ENCODE results near the gene SNTN. TPM values are rescaled to one million over a fixed set of nuclear protein-coding genes. Genes with fewer than 3 reads are reported as not detected.

SNTN gene
- not detected for total RNA-seq

DNA sequence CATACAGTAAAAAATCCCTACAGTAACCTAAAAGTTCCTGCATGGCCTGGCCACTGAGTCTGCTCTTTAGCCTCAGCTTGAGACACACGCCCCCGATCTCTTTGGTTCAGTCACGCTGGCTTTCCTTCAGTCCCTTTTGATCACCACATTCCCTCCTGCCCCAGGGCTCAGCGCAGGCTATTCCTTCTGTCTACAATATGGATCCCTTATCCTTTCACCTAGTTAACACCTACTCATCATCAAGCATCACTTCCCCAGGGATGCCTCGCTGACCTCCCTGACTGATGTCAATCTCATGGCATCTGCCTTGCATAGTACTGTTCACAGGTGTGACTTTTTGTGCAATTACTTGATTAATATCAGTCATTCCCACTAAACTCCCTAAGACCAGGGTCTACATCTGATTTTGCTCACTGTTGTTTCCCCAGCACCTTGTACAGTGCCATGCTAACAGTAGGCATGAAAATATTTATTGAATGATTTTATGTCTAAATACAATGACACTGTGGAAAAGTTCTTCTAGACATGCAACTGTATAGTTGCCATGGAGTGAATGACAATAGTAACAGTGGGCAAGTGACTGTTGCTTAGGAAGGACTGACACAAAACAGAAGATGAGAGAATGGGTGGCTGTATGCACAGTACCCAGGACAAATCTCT is at the start of gene SNTN:
Gene SNTN (plus strand): TSS at position 610 of the 660 bp plus-strand sequence. CDS start 13 bp downstream, at position 623.
- H3K9me3 Mint-ChIP-seq = peaks cover 3% of the 10 kb centered on the region
- POLR2A ChIA-PET = no interaction called here
- ATAC-seq (no peak), DNase-seq (no peak)
- TF ChIP-seq, protein P1, sequence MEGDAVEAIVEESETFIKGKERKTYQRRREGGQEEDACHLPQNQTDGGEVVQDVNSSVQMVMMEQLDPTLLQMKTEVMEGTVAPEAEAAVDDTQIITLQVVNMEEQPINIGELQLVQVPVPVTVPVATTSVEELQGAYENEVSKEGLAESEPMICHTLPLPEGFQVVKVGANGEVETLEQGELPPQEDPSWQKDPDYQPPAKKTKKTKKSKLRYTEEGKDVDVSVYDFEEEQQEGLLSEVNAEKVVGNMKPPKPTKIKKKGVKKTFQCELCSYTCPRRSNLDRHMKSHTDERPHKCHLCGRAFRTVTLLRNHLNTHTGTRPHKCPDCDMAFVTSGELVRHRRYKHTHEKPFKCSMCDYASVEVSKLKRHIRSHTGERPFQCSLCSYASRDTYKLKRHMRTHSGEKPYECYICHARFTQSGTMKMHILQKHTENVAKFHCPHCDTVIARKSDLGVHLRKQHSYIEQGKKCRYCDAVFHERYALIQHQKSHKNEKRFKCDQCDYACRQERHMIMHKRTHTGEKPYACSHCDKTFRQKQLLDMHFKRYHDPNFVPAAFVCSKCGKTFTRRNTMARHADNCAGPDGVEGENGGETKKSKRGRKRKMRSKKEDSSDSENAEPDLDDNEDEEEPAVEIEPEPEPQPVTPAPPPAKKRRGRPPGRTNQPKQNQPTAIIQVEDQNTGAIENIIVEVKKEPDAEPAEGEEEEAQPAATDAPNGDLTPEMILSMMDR (IDR thresholded peaks at IDR 0.05) = no peak
- H3K4me1 Mint-ChIP-seq (ENCODE audit: low read depth) = no peaks in the 10 kb centered on the region
- no peak within 1 kb of the TSS for H3K27ac Mint-ChIP-seq
- intact Hi-C loops (cut with micrococcal nuclease) = no loop called here
- no peaks in the 10 kb centered on the region for H3K36me3 Mint-ChIP-seq (ENCODE audit: low read depth)
- no peaks in the 10 kb centered on the region for H3K27me3 Mint-ChIP-seq
- CTCF ChIA-PET = no interaction called here
- no peak within 1 kb of the TSS for H3K4me3 Mint-ChIP-seq

DNA sequence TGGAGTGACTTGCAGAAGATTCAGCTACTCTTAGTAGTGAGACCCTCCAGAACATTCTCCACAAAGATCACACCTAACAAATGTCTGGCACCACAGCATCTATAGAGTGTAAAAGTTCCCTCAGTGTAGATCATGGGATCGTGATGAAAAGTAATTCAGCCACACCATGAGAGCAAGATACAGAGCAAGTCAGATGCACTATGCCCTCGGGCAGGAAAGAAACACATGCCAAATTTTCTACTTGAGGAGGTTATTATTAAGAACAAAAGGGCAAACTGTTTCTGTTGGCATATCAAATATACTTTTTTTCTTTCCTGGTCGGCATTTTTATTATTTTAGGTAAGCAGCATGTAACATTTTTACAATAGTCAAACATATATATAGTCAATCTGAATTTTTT is 44.8 kb upstream of the SNTN start:
- intact Hi-C loops (cut with micrococcal nuclease) = no loop called here
- no peak overlapping the region for H3K4me3 Mint-ChIP-seq
- H3K4me1 Mint-ChIP-seq (ENCODE audit: low read depth) = no peaks in the 10 kb centered on the region
- ATAC-seq = no peak
- TF ChIP-seq, protein P1 (IDR thresholded peaks at IDR 0.05) = no peak
- no peaks in the 10 kb centered on the region for H3K9me3 Mint-ChIP-seq
- H3K27me3 Mint-ChIP-seq = no peaks in the 10 kb centered on the region
- H3K27ac Mint-ChIP-seq = no peak overlapping the region
- DNase-seq = no peak
- CTCF ChIA-PET = no interaction called here
- POLR2A ChIA-PET = no interaction called here
- no peaks in the 10 kb centered on the region for H3K36me3 Mint-ChIP-seq (ENCODE audit: low read depth)

DNA sequence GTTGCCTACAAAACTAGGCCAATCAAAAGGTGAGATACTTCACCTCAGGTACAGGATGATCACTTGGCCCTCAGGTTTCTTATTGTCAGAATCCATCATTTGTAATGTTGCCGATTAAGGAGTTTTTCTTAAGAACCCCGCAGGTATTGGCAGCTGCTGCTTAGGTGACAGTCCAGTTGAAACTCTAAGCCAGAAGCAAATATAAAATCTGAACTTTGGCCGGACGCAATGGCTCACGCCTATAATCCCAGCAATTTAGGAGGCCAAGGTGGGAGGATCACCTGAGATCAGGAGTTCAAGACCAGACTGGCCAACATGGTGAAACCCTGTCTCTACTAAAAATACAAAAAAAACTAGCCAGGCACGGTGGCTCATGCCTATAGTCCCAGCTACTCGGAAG is 43.1 kb upstream of the SNTN start:
- intact Hi-C loops (cut with micrococcal nuclease) = no loop called here

DNA sequence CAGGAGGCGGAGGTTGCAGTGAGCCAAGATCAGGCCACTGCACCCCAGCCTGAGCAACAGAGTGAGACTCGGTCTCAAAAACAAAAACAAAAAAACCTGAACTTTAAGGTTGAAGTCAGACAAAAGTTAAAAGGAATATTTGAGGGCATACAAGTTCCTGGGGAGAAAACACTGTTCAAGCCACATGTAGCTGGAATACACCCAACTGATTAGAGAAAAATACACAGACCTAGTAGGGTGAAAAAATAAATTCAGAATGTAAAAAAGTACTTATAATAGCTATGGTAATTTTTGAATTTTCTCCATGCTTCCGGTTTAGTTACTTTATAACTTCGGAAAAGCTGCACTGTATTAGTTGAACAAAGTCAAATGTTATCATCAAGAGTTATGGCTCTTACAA is 42.6 kb upstream of the SNTN start:
- ChIA-PET POLR2A (interaction anchor here (0.6 kb wide), 1 partner anchor 33 kb away, joined by 3 read pairs; no protein-coding TSS in a partner anchor), CTCF (no interaction called here)
- Mint-ChIP-seq H3K4me1 (ENCODE audit: low read depth) (no peaks in the 10 kb centered on the region), H3K36me3 (ENCODE audit: low read depth) (no peaks in the 10 kb centered on the region), H3K9me3 (no peaks in the 10 kb centered on the region), H3K4me3 (no peak overlapping the region), H3K27ac (no peak overlapping the region), H3K27me3 (peaks cover 2% of the 10 kb centered on the region)
- ATAC-seq (no peak), DNase-seq (no peak)
- intact Hi-C loops (cut with micrococcal nuclease) = no loop called here
- TF ChIP-seq, protein P1 (IDR thresholded peaks at IDR 0.05) = no peak

More for the DNA sequence above, 43.1 kb upstream of the SNTN start:
- no peak overlapping the region for H3K4me3 Mint-ChIP-seq
- no peaks in the 10 kb centered on the region for H3K36me3 Mint-ChIP-seq (ENCODE audit: low read depth)
- DNase-seq (no peak), ATAC-seq (no peak)
- POLR2A ChIA-PET = no interaction called here
- TF ChIP-seq, protein P1 (IDR thresholded peaks at IDR 0.05) = no peak
- no peaks in the 10 kb centered on the region for H3K9me3 Mint-ChIP-seq
- H3K27ac Mint-ChIP-seq = no peak overlapping the region
- no peaks in the 10 kb centered on the region for H3K4me1 Mint-ChIP-seq (ENCODE audit: low read depth)
- peaks cover 2% of the 10 kb centered on the region for H3K27me3 Mint-ChIP-seq
- CTCF ChIA-PET = no interaction called here

DNA sequence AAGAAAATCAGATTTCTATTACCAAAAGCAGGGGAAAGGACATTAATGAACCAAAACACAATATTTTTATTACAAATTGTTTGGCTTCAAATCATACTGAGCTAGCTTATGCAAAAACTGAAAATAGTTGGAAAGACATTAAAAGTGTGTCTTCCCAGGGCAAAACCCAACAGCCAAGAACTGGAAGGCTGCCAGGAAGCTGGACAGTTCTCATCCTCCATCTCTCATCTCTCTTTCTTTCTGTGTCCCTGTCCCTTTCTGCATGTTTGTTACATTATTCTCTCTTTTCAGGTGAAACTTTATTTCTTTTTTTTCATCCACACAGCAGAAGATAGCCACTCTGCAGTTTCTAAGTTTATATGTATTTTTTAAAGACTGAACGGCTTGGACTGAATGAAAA is 41.1 kb upstream of the SNTN start:
- Mint-ChIP-seq H3K4me1 (ENCODE audit: low read depth) (no peaks in the 10 kb centered on the region), H3K27ac (no peak overlapping the region), H3K9me3 (peaks cover 4% of the 10 kb centered on the region), H3K27me3 (peaks cover 2% of the 10 kb centered on the region), H3K4me3 (no peak overlapping the region), H3K36me3 (ENCODE audit: low read depth) (no peaks in the 10 kb centered on the region)
- DNase-seq (no peak), ATAC-seq (no peak)
- TF ChIP-seq, protein P1 (IDR thresholded peaks at IDR 0.05) = no peak
- intact Hi-C loops (cut with micrococcal nuclease) = no loop called here
- POLR2A ChIA-PET = no interaction called here
- CTCF ChIA-PET = no interaction called here

Measured in activated CD8-positive, alpha-beta T cell treated with anti-CD3 and anti-CD28 coated beads for 36 hours (primary cell).